Rectal smooth muscle tissue (tissue), 1 donor: ENCODE results near the gene PXK.
"Not testable (repeated sequence)": the region's sequence is repeated elsewhere in the genome, so short reads cannot be mapped to it uniquely, and the experiment has no call there.

Source experiments
- H3K27ac ChIP-seq: one replicate; pipeline ENCODE4 v1.7.0; 2013; ENCODE audit warnings: low read depth, low read length, inconsistent platforms
- H3K27me3 ChIP-seq: one replicate; pipeline ENCODE4 v1.7.0; 2013; ENCODE audit warnings: low read length; ENCODE audit not compliant: control insufficient read depth, insufficient read depth
- H3K36me3 ChIP-seq: one replicate; pipeline ENCODE4 v1.7.0; 2013; ENCODE audit warnings: low read length; ENCODE audit not compliant: control insufficient read depth, insufficient read depth
- H3K4me1 ChIP-seq: one replicate; pipeline ENCODE4 v1.7.0; 2013; ENCODE audit warnings: low read length; ENCODE audit not compliant: control insufficient read depth, insufficient read depth
- H3K4me3 ChIP-seq: one replicate; pipeline ENCODE4 v1.7.0; 2013; ENCODE audit warnings: low read length
- H3K9ac ChIP-seq: one replicate; pipeline ENCODE4 v1.7.0; 2013; ENCODE audit warnings: low read length

The PXK gene

DNA sequence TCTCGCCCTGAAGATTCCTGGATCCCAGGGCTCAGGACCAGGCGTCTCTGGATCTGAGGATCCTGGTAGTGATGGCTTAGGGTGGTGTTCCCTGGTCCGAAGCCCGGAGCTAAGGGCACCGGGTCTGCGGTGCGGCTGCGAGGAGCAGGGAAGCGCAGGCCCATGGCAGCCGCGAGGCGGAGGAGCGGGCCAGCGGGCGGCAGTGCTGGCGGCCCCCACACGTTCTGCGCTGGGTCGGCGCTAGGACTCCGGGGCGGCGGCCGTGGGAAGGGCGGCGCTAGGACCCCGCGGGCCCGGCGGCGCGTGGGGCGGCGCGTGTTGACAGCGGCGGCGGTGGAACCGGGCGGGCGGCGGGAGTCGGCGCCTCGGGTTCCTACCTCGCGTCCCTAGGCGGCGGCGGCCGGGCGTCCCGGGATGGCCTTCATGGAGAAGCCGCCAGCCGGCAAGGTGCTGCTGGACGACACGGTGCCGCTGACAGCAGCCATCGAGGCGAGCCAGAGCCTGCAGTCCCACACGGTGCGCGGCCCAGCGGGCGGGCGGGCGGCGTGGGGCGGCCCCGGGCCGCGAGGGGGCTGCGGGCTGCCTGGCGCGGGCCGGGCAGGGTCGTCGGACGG, at the start of gene PXK:
TSS of gene PXK (plus strand) at position 318 of the 614 bp plus-strand sequence. CDS start at position 415, 97 bp downstream.
- peaks cover 5% of the 10 kb centered on the region for H3K4me1 ChIP-seq
- H3K9ac ChIP-seq: peak within 1 kb of the TSS; percentile 57
- H3K4me3 ChIP-seq: peak within 1 kb of the TSS; percentile 89
- no peaks in the 10 kb centered on the region for H3K36me3 ChIP-seq
- peak within 1 kb of the TSS; percentile 54 for H3K27ac ChIP-seq
- no peaks in the 10 kb centered on the region for H3K27me3 ChIP-seq

DNA sequence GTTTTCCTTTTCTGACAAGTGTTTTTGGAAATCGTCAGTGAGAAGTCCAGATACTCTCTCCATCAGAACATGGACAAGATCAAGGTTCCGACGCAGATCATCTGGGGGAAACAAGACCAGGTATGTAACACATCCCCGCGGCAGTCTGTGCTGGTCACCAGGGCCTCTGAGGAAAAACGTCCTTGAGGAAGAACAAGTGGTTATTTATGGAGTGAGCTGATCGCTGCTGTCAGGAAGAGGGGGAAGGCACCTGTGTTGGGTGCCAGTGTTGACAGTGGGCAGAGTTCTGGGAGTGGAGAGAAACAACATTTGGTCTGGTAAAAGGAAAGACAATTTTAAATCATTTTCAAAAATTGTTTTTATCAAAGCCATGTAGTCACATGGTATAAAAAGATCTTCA, 47.4 kb upstream of the PXK start:
- no peaks in the 10 kb centered on the region for H3K27me3 ChIP-seq
- no peaks in the 10 kb centered on the region for H3K4me1 ChIP-seq
- H3K36me3 ChIP-seq: peaks cover 4% of the 10 kb centered on the region
- no peak overlapping the region for H3K27ac ChIP-seq
- H3K4me3 ChIP-seq: no peak overlapping the region
- H3K9ac ChIP-seq: no peak overlapping the region

DNA sequence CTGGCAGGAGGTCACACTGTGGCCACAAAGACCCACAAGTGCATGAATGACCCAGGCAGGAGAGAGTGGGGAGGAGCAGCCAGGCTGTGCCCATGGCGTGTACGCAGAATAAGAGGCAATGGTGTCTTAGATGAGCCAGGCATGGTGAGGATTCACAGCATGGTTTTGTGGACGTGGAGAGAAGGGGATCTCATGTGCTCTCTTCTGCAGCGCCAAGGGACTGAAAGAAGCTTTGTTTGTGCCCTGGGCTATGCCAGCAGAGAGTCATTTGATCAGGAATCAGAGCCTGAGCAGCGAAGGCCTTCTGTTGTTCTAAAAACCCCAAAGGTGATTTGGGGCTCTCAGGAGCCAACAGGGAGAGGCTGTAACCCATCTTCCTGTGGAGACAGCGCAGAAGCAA, 45.3 kb upstream of the PXK start:
- no peaks in the 10 kb centered on the region for H3K4me1 ChIP-seq
- H3K36me3 ChIP-seq: peaks cover 4% of the 10 kb centered on the region
- no peak overlapping the region for H3K9ac ChIP-seq
- no peak overlapping the region for H3K4me3 ChIP-seq
- no peak overlapping the region for H3K27ac ChIP-seq
- no peaks in the 10 kb centered on the region for H3K27me3 ChIP-seq

DNA sequence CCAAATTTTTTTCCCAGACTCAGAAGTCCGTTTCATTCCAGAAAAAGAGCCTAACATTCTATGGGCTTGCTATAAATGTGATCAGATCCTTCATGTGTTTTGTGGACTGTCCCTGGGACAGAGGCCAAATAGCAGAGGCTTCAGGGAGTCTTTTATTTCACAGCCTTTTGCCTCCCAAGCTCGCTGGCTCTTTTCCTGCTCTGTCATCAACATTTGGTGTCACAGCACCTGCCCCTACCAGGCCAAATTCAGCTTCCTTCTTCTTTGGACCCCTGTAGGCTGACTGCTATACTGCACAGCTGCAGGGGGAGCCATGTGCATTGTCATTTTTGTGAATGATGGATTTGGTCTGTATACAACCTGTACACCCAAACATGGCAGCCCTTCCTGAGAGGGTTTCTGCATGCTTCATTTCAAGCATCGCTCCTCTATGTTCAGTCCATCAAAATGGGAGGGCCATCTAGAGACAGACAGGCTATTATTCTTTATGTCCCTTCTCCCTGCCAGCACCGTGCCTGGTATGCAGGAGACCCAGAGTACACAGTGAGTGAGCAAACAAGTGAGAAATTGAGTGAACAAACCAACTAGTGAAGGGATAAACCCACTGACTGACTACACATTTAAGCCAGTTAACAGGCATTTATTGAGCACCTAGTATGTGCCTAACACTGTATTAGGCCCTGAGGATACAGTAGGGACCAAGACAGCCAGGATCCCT, 44.5 kb upstream of the PXK start:
- Histone ChIP-seq H3K36me3 (peaks cover 4% of the 10 kb centered on the region), H3K4me3 (no peak overlapping the region), H3K4me1 (no peaks in the 10 kb centered on the region), H3K9ac (no peak overlapping the region), H3K27ac (no peak overlapping the region), H3K27me3 (no peaks in the 10 kb centered on the region)

DNA sequence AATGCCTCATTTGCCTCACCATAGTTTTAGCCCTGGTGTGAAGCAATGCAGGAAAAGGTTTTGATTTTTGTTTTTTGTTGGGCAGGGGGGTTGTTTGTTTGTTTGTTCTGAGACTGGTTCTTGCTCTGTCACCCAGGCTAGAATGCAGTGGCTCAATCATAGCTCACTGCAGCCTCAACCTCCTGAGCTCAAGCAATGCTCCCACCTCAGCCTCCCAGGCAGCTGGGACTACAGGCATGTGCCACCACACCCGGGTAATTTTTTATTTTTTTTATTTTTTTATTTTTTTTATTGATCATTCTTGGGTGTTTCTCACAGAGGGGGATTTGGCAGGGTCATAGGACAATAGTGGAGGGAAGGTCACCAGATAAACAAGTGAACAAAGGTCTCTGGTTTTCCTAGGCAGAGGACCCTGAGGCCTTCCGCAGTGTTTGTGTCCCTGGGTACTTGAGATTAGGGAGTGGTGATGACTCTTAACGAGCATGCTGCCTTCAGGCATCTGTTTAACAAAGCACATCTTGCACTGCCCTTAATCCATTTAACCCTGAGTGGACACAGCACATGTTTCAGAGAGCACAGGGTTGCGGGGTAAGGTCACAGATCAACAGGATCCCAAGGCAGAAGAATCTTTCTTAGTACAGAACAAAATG, 43.6 kb upstream of the PXK start:
- H3K4me1 ChIP-seq, H3K27ac ChIP-seq, H3K9ac ChIP-seq, H3K36me3 ChIP-seq, H3K27me3 ChIP-seq, H3K4me3 ChIP-seq: not testable (repeated sequence)

DNA sequence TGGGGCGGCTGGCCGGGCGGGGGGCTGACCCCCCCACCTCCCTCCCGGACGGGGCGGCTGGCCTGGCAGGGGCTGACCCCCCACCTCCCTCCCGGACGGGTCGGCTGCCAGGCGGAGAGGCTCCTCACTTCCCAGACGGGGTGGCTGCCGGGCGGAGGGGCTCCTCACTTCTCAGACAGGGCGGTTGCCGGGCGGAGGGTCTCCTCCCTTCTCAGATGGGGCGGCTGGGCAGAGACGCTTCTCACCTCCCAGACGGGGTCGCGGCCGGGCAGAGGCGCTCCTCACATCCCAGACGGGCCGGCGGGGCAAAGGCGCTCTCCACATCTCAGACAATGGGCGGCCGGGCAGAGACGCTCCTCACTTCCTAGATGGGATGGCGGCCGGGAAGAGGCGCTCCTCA, 42.2 kb upstream of the PXK start:
- not testable (repeated sequence) for H3K27me3 ChIP-seq, H3K9ac ChIP-seq, H3K4me1 ChIP-seq, H3K27ac ChIP-seq, H3K4me3 ChIP-seq, H3K36me3 ChIP-seq

DNA sequence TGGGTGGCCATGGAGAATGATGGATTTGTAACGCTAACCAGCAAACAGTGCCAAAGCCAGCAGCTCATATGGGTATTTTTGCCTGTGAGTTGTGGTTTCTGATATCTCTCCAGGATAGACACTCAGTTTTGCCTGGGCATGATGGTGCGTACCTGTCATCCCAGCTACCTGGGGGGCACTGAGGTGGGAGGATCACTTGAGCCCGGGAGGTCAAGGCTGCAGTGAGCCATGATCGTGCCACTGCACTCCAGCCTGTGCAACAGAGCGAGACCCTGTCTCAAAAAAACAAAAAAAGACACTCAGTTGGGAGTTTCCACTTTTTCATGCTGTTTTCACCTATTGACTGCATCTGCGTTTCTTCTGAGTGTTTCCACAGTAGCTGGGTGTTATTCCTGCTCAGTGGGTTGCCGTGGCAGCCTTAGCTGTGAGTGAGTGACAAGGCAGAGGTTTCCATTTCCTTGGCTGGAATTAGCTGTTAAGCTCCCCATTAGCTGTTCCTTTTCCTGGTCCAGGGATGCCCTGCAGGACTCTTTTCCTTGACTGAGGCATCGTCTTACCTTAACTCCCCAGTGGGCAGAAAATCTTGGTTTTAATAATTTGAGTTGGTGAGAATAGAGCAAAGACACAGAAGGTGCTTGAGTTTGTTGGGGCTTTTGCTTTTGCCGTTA, 40.9 kb upstream of the PXK start:
- Histone ChIP-seq H3K27me3 (no peaks in the 10 kb centered on the region), H3K27ac (no peak overlapping the region), H3K4me1 (no peaks in the 10 kb centered on the region)

DNA sequence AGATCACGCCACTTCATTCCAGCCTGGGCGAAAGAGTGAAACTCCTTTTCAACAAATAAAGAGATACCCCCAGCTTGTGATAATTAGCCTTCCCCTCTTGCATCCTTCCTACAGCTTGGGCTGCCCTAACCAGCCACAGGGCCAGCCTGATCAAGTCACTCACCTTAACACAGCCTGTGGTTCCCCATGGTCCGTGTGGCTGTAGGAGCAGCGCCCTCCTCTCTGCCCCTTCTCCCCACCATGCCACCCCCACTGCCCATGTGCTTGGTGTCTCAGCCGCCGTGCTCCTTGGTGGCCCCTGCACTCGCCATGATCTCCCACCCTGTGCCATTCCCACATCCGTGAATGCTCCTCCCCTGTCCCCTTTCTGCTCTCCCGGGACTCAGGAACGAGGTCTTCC, 39.8 kb upstream of the PXK start:
- H3K4me1 ChIP-seq: no peaks in the 10 kb centered on the region
- H3K27me3 ChIP-seq: no peaks in the 10 kb centered on the region
- no peak overlapping the region for H3K27ac ChIP-seq
- H3K4me3 ChIP-seq: no peak overlapping the region
- peaks cover 4% of the 10 kb centered on the region for H3K36me3 ChIP-seq
- H3K9ac ChIP-seq: no peak overlapping the region

More for the DNA sequence above, 40.9 kb upstream of the PXK start:
- no peak overlapping the region for H3K4me3 ChIP-seq
- no peak overlapping the region for H3K9ac ChIP-seq
- peaks cover 4% of the 10 kb centered on the region for H3K36me3 ChIP-seq

DNA sequence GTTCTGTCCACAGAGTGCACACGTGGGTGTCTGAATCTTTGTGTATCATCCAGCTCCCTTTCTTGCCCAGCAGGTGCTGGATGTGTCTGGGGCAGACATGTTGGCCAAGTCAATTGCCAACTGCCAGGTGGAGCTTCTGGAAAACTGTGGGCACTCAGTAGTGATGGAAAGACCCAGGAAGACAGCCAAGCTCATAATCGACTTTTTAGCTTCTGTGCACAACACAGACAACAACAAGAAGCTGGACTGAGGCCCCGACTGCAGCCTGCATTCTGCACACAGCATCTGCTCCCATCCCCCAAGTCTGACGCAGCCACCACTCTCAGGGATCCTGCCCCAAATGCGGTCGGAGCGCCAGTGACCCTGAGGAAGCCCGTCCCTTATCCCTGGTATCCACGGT, 39.2 kb upstream of the PXK start:
- H3K27ac ChIP-seq: no peak overlapping the region
- H3K27me3 ChIP-seq: no peaks in the 10 kb centered on the region
- peaks cover 1% of the 10 kb centered on the region for H3K36me3 ChIP-seq
- no peak overlapping the region for H3K4me3 ChIP-seq
- no peak overlapping the region for H3K9ac ChIP-seq
- H3K4me1 ChIP-seq: no peaks in the 10 kb centered on the region

DNA sequence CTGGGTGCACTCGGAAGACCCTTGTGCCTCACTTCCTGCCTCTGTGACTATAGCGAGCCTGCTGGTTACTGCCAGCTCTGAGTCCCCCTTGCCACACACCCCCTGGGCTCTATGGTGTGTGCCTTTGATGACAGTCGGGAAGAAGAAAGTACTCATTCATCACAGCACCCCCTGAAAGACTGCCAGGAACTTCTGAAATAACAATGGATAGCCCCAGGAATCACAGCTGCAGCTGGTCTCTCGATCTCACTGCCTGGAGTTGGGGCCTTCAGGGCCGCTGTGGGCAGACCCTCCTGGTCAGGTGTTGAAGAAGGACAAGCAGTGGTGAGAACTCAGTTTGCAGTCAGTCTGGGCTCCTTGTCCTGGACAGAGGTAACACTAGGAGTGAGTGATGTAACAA, 36.4 kb upstream of the PXK start:
- Histone ChIP-seq H3K4me3 (no peak overlapping the region), H3K27ac (no peak overlapping the region), H3K27me3 (no peaks in the 10 kb centered on the region), H3K36me3 (no peaks in the 10 kb centered on the region), H3K4me1 (no peaks in the 10 kb centered on the region), H3K9ac (no peak overlapping the region)

DNA sequence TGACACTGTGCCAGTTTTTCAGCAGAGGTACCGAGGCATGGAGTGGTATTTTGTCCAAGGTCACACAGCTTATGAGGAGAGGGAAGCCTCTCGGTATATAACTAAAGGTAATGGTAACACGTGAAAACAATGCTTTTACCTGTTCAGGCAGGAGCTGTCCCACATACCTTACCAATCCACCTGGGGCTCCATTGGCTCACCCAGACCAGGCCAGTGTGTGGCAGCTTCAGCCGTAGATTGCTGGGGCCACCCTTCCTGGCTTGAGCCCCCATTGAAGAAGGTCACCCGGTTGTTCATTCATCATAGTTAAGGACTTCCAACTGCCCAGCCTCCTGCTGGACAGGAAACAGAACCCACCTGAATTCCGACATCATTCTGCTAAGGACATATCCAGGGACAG, 35.8 kb upstream of the PXK start:
- Histone ChIP-seq H3K9ac (no peak overlapping the region), H3K36me3 (no peaks in the 10 kb centered on the region), H3K4me1 (no peaks in the 10 kb centered on the region), H3K27me3 (no peaks in the 10 kb centered on the region), H3K27ac (no peak overlapping the region), H3K4me3 (no peak overlapping the region)

DNA sequence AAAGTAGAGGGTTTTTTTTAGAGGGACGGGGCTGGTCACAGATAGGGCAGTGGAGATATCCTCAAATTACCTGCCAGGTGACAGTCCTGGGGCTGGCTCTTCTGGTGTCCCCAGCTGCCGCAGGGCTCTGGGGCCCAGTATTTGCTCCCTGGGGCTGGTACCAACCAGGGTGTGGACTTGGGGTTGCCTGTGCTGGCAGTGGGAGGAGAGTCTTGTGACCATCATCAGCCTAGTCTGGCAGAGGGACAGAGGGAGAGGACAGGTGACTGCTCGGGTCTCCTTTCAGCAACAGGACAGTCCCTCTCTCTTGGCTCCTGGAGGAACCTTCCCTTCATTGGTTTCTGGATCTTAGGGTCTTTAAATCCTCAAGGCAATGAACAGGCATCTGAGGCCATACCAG, 34.5 kb upstream of the PXK start:
- no peak overlapping the region for H3K27ac ChIP-seq
- H3K9ac ChIP-seq: no peak overlapping the region
- H3K4me3 ChIP-seq: no peak overlapping the region
- H3K4me1 ChIP-seq: no peaks in the 10 kb centered on the region
- H3K36me3 ChIP-seq: no peaks in the 10 kb centered on the region
- no peaks in the 10 kb centered on the region for H3K27me3 ChIP-seq
